Hepatocyte (in vitro differentiated cells): Measurements from ENCODE around the gene TJP2. TPM values are rescaled to one million over a fixed set of nuclear protein-coding genes. Genes with fewer than 3 reads are reported as not detected.
A peak's percentile ranks its signal among the peaks of the same experiment; 100 is the strongest.

Experiments
- DNase-seq: peaks from one replicate; pipeline ENCODE4 v3.0.0-alpha.2; 2016; ENCODE audit warnings: low spot score
- H2AFZ ChIP-seq: fragments of 200-600 bp; sonication (generic); 2 replicates; pipeline ENCODE4 v1.6.0; 2016; ENCODE audit warnings: antibody characterized with exemption, mild to moderate bottlenecking
- H3K27ac ChIP-seq: fragments of 200-600 bp; sonication (generic); 2 replicates; pipeline ENCODE4 v1.5.1; 2016; ENCODE audit warnings: mild to moderate bottlenecking
- H3K27me3 ChIP-seq: fragments of 200-600 bp; sonication (generic); 2 replicates; pipeline ENCODE4 v1.6.1; 2016
- H3K36me3 ChIP-seq: fragments of 200-600 bp; sonication (generic); replicated peaks from 2 replicates; pipeline ENCODE4 v1.5.1; 2016; ENCODE audit warnings: low read depth; ENCODE audit not compliant: insufficient read depth
- H3K4me1 ChIP-seq: fragments of 200-600 bp; sonication (generic); 2 replicates; pipeline ENCODE4 v1.5.1; 2016; ENCODE audit warnings: mild to moderate bottlenecking, moderate library complexity; ENCODE audit not compliant: insufficient read depth
- H3K4me2 ChIP-seq: fragments of 200-600 bp; sonication (generic); 2 replicates; pipeline ENCODE4 v1.6.0; 2016
- H3K4me3 ChIP-seq: fragments of 200-600 bp; sonication (generic); 2 replicates; pipeline ENCODE4 v1.5.1; 2016; ENCODE audit warnings: mild to moderate bottlenecking
- H3K79me2 ChIP-seq: fragments of 200-600 bp; sonication (generic); 2 replicates; pipeline ENCODE4 v1.6.0; 2017; ENCODE audit warnings: mild to moderate bottlenecking
- H3K9me2 ChIP-seq: fragments of 200-600 bp; sonication (generic); replicated peaks from 2 replicates; pipeline ENCODE4 v1.6.0; 2017; ENCODE audit warnings: mild to moderate bottlenecking; ENCODE audit not compliant: insufficient read depth
- H3K9me3 ChIP-seq: fragments of 200-600 bp; sonication (generic); 2 replicates; pipeline ENCODE4 v1.5.1; 2016; ENCODE audit warnings: low read depth, mild to moderate bottlenecking
- H4K20me1 ChIP-seq: fragments of 200-600 bp; sonication (generic); 2 replicates; pipeline ENCODE4 v1.6.0; 2016; ENCODE audit warnings: mild to moderate bottlenecking; ENCODE audit not compliant: insufficient read depth, poor library complexity, severe bottlenecking
- EZH2 ChIP-seq: fragments of 200-600 bp; sonication (generic); IDR thresholded peaks from 2 replicates; pipeline ENCODE4 v1.6.1; 2016; ENCODE audit warnings: antibody characterized with exemption, mild to moderate bottlenecking, borderline replicate concordance
- EZH2phosphoT487 ChIP-seq: fragments of 200-600 bp; sonication (generic); IDR thresholded peaks from one replicate; pipeline ENCODE4 v1.6.1; 2018; ENCODE audit warnings: antibody characterized with exemption, mild to moderate bottlenecking, low read depth, moderate library complexity; ENCODE audit not compliant: unreplicated experiment, severe bottlenecking
- WGBS: methylation state at CpG from one replicate; pipeline ENCODE4 v1.1.6; 2016; ENCODE audit warnings: low lambda C conversion rate; ENCODE audit errors: missing lambda C conversion rate; 5-methylcytosine and 5-hydroxymethylcytosine counted together
- polyA plus RNA-seq: library from polyadenylated mRNA; unstranded; fragments of >200 nt; fragmentation: Nextera tagmentation; extraction: Ambion mirVana; gene quantifications from 2 replicates; pipeline ENCODE4 v1.2.1, GENCODE V29; 2016
- total RNA-seq: library from RNA; depleted of rRNA; stranded (reverse); fragments of >200 nt; gene quantifications from 2 replicates; pipeline ENCODE4 v1.2.3, GENCODE V29; 2014
- TF ChIP-seq, protein P1 (sequence below): fragments of 200-600 bp; sonication (generic); IDR thresholded peaks from 2 replicates; pipeline ENCODE4 v1.5.1; 2016; ENCODE audit warnings: antibody characterized with exemption, mild to moderate bottlenecking; ENCODE audit not compliant: poor library complexity

The TJP2 gene
- total and polyA plus RNA-seq, 2 experiments from 2014 or later, result 67.2 to 131 TPM

DNA sequence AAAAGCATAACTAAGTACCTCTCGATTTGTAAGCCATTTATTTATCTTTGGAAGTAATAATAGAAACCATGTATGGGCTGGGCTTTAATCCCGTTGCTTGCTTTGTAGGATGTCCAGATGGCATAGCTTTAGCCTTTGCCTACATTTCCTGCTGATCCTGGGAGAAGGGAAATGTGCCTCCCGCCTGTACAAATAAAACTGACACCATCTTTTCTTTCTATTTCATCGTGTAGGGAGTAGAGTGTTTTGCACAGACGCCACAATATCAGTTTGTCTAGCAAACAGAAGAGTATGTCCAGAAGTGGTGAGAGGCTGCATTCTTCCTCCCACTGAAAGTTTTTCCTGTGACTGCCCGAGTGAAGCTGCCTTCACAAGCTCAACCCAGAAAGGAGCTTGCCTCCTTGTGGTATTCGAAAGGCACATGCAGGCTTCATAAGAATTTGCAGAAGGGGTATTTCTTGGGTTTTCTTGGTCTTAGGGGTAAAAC lies 24.7 kb upstream of the TJP2 start:
- no peak overlapping the region for H2AFZ ChIP-seq
- peak overlapping the region; percentile 57 for H3K4me2 ChIP-seq
- no peak overlapping the region for H3K4me3 ChIP-seq
- no peaks in the 10 kb centered on the region for H3K9me2 ChIP-seq
- no peaks in the 10 kb centered on the region for H3K9me3 ChIP-seq
- peaks cover 53% of the 10 kb centered on the region for H3K79me2 ChIP-seq
- WGBS, result 23% methylated on average over 7 of the region's 7 CpGs
- peaks cover 3% of the 10 kb centered on the region for H3K4me1 ChIP-seq
- H3K27me3 ChIP-seq, result no peaks in the 10 kb centered on the region
- H4K20me1 ChIP-seq, result no peaks in the 10 kb centered on the region
- TF ChIP-seq EZH2phosphoT487, result no peak
- TF ChIP-seq, protein P1, sequence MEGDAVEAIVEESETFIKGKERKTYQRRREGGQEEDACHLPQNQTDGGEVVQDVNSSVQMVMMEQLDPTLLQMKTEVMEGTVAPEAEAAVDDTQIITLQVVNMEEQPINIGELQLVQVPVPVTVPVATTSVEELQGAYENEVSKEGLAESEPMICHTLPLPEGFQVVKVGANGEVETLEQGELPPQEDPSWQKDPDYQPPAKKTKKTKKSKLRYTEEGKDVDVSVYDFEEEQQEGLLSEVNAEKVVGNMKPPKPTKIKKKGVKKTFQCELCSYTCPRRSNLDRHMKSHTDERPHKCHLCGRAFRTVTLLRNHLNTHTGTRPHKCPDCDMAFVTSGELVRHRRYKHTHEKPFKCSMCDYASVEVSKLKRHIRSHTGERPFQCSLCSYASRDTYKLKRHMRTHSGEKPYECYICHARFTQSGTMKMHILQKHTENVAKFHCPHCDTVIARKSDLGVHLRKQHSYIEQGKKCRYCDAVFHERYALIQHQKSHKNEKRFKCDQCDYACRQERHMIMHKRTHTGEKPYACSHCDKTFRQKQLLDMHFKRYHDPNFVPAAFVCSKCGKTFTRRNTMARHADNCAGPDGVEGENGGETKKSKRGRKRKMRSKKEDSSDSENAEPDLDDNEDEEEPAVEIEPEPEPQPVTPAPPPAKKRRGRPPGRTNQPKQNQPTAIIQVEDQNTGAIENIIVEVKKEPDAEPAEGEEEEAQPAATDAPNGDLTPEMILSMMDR, result peak; percentile 34
- H3K36me3 ChIP-seq, result no peaks in the 10 kb centered on the region
- H3K27ac ChIP-seq, result no peak overlapping the region
- DNase-seq, result peak; percentile 57

- Histone ChIP-seq H3K36me3 (no peaks in the 10 kb centered on the region), H3K9me2 (no peaks in the 10 kb centered on the region), H3K4me3 (no peak overlapping the region), H2AFZ (no peak overlapping the region), H3K4me1 (peaks cover 3% of the 10 kb centered on the region), H3K27ac (no peak overlapping the region), H3K79me2 (peaks cover 45% of the 10 kb centered on the region), H3K27me3 (no peaks in the 10 kb centered on the region), H3K4me2 (no peak overlapping the region), H3K9me3 (no peaks in the 10 kb centered on the region), H4K20me1 (peaks cover 2% of the 10 kb centered on the region)
- DNase-seq, result no peak
- TF ChIP-seq EZH2, result no peak
- no peak for TF ChIP-seq EZH2phosphoT487
- TF ChIP-seq, protein P1, result no peak
- 91% methylated on average over 7 of the region's 7 CpGs for WGBS
These were observed 22.6 kb upstream of the TJP2 start for GRCh38 chr9:69151506-69151905.

- no peak for DNase-seq
- Histone ChIP-seq H3K4me1 (peaks cover 3% of the 10 kb centered on the region), H4K20me1 (peaks cover 2% of the 10 kb centered on the region), H3K9me3 (no peaks in the 10 kb centered on the region), H2AFZ (no peak overlapping the region), H3K27ac (no peak overlapping the region), H3K27me3 (no peaks in the 10 kb centered on the region), H3K9me2 (no peaks in the 10 kb centered on the region), H3K79me2 (peaks cover 51% of the 10 kb centered on the region), H3K4me2 (no peak overlapping the region), H3K4me3 (no peak overlapping the region), H3K36me3 (no peaks in the 10 kb centered on the region)
- TF ChIP-seq EZH2phosphoT487, result no peak
- no peak for TF ChIP-seq EZH2
- TF ChIP-seq, protein P1, result no peak
- 65% methylated on average over 9 of the region's 9 CpGs for WGBS
These were observed 20.2 kb upstream of the TJP2 start for GRCh38 chr9:69153707-69154521.
